Sciatic nerve (tissue), 2 donors: ENCODE results near the gene CEP128. TPM values are rescaled to one million over a fixed set of nuclear protein-coding genes. Genes with fewer than 3 reads are reported as not detected.

Experiments used
- ATAC-seq: fragments of 200-7000 bp; cut with Tn5 transposase; one replicate; pipeline ENCODE4 v1.9.1; 2020; ENCODE audit warnings: mild to moderate bottlenecking, moderate library complexity
- DNase-seq: peaks from one replicate; pipeline ENCODE4 v3.0.0-alpha.2; 2020; ENCODE audit warnings: low spot score
- intact Hi-C: fragments of 100-400 bp; cut with DNase I; formaldehyde crosslinking; loops from one replicate; pipeline ENCODE4 v1.14.2; 2022
- total RNA-seq: library from RNA; stranded (reverse); fragmentation: NEBNext Ultra II Directional; extraction: Animal tissue kit (Norgen Biotek cat#: 25700); gene quantifications from one replicate; pipeline ENCODE4 v1.2.1, GENCODE V29; 2021
- donor health status: DM: no; HTN: no; CAD: no.
- donor health status: DM: no; HTN: no; CAD: no.

The CEP128 gene
- total RNA-seq, 1 donor from 2014 or later, result 14.5 TPM

GRCh38 chr14:80638620-80639515, 302.7 kb downstream of the CEP128 start:
- intact Hi-C loops, result no loop called here
- ATAC-seq (no peak), DNase-seq (no peak)

DNA sequence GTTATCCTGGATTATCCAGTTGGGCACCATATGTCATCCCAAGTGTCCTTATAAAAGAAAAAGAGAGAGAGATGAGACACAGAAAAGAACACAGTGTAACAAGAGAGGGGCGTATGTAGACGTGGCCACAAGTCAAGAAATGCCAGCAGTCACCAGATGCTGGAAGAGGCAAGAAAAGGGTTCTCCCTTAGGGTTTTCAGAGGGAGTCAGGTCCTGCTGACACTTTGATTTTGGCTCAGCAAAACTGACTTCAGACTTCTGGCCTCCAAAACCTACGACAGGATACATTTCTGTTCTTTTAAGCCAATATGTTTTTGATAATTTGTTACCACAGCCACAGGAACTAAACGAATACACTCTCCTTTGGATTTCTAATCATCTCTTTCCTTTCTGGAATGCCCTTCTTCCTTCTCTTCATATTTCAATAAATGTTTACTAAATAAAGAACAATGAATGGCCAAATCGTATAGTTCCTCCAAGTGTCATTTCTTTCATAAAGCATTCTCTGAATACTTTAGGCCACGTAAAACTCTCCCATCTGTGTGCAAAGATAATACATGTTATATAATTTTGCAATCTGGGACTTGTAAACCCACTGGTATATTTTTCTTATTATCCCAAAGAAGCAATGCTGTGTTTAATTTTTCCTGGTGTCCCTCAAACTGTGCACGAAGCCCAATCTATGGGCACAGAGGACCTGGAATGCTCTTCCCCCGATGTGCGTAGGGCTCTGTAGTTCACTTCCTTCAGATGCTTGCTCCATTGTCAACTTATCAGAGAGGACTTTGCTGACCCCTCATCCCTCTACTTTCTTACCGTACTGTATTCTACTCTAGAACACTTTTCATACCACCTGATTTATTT, 303.6 kb downstream of the CEP128 start:
- ATAC-seq (no peak), DNase-seq (no peak)
- intact Hi-C loops, result no loop called here

DNA sequence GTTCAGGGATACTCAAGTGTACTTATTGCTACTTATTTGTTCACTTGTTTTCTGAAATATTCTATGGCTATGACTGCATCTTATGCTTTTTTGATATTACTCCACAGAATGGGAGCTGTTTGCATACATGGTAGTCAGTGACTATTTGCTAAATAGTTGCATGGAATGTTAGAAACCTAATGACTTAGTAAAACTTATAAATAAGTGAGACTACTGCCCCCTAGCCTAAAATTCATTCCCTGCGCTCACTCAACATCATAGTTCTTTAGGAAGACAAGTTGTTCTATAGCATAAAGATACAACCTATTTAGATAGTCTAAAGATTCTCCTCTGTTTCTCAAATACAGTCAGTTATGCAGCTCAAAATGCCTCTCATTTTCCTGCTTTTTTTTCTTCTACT, 305.5 kb downstream of the CEP128 start:
- intact Hi-C loops, result no loop called here
- ATAC-seq, result no peak
- DNase-seq, result no peak

GRCh38 chr14:80634106-80634758, 307.3 kb downstream of the CEP128 start:
- intact Hi-C loops, result no loop called here
- DNase-seq (no peak), ATAC-seq (no peak)

GRCh38 chr14:80629606-80630005, 311.9 kb downstream of the CEP128 start:
- ATAC-seq, result no peak
- DNase-seq, result no peak
- intact Hi-C loops, result no loop called here

GRCh38 chr14:80628547-80628946, 313.0 kb downstream of the CEP128 start:
- DNase-seq, result no peak
- intact Hi-C loops, result no loop called here
- no peak for ATAC-seq

GRCh38 chr14:80627745-80628144, 313.8 kb downstream of the CEP128 start:
- intact Hi-C loops, result no loop called here
- no peak for DNase-seq
- no peak for ATAC-seq

- no peak for DNase-seq
- no peak for ATAC-seq
- intact Hi-C loops, result no loop called here
Observed at GRCh38 chr14:80624581-80624980, 317.0 kb downstream of the CEP128 start.

DNA sequence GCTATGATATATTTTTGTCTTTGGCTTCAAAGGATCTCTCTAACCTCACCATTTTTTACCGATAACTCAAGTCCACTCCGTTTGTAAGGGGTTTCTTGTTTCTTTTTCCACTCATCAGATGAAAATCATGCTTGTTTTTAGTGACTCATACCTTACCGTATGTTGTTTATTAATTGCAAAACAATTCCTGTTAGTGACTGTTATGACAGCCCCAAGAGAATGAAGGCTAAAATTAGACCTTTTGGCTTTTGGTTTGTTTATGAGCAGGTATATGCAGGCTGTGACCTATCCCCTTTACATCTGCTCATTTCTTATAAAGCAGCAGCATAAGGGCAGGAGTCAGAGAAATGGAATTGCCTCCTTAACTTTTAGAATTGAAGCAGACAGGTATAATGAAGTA, 319.8 kb downstream of the CEP128 start:
- ATAC-seq (no peak), DNase-seq (no peak)
- intact Hi-C loops, result no loop called here

DNA sequence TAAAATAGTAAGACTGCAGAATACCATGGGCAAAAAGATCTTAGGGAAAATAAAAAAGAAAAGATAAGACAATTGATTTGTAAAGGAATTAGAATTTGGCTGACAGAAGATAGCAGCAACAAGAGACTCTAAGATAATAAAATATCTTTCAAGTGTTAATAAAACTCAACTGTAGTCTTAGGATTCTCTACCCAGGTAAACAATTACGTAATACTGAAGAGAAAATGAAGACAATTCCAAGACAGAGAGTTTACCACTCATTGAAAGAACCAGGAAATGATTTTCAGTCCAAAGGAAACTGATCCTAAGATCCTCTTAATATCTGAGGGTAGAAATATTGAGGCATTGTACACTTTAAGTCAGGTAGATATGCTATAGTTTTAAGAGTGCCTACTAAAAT, 321.1 kb downstream of the CEP128 start:
- intact Hi-C loops, result no loop called here
- DNase-seq (no peak), ATAC-seq (no peak)

DNA sequence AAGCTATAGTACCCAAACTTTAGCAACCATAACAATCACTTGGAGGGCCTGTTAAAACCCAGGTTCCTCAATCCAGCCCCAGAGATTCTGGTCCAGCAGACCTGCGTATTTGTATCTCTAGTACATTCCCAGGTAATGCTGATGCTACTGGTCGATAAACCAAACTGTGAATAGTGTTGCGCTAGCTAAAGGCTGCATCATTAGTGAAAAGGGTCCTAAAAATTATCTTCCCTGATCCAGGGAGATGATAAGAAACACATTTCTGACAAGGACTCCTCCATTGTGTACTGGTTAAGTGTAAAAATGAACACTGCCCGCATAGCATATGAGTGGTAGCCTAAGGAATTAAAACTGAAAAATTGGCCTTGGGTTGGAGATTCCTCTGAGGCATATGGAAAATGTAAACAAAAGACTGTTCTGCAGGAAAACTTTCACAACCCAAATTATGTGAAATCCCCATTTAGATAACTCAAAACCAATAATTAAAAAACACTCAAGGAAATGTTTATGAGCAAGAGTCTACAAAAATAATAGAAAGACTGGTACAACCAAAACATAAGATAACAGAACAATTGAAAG, 322.7 kb downstream of the CEP128 start:
- DNase-seq (no peak), ATAC-seq (no peak)
- intact Hi-C loops, result no loop called here

GRCh38 chr14:80615831-80616230, 325.7 kb downstream of the CEP128 start:
- intact Hi-C loops, result no loop called here
- ATAC-seq (no peak), DNase-seq (no peak)

- ATAC-seq (no peak), DNase-seq (no peak)
- intact Hi-C loops, result no loop called here
Observed at GRCh38 chr14:80609055-80609454, 332.5 kb downstream of the CEP128 start.

GRCh38 chr14:80608563-80608962, 333.0 kb downstream of the CEP128 start:
- intact Hi-C loops, result no loop called here
- ATAC-seq (no peak), DNase-seq (no peak)

GRCh38 chr14:80607430-80608190, 333.9 kb downstream of the CEP128 start:
- intact Hi-C loops, result no loop called here
- ATAC-seq, result peak; percentile 28

DNA sequence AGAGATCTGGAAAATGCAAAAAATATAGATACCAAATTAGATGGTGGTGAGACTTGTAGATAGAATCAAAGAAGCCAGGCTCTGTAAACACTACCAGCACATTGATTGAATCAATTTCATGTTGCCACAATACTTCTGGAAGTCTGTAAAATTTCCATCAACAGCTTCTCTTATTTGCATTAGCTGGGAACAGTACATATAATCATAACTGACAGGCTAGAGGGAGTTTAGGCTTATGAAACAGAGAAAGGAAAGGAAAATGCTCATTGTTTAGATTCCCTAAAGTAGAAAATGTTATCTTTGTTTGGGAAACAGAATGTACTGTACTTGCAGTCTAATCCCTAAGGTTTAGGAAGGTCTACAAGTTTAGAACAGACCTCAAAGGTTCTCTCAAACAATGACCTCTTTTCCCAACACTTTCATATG, 335.2 kb downstream of the CEP128 start:
- peak; percentile 90 for ATAC-seq
- intact Hi-C loops, result no loop called here
- DNase-seq, result no peak

More at GRCh38 chr14:80607430-80608190, 333.9 kb downstream of the CEP128 start:
- no peak for DNase-seq

DNA sequence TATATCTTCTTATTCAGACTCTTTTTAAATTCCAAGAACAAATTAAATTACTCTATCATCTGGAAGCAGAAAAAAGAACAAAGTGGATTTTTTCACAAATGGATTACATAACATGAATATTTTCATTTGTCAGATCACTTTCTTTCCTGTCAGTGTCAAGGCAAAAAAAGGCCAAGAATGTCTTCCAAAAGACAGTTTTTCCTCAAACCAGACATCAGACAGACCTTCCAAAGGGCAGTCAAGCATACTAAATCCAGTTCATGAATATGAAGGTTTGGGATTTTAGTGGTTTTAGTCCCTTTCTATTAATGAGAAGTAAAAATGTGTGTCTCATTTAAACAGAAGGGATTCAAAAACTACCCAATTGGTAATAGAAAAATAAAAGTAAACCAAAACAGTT, 336.0 kb downstream of the CEP128 start:
- no peak for ATAC-seq
- DNase-seq, result no peak
- intact Hi-C loops, result no loop called here

- no peak for ATAC-seq
- intact Hi-C loops, result no loop called here
Observed at GRCh38 chr14:80602946-80603345, 338.6 kb downstream of the CEP128 start.

More at GRCh38 chr14:80602946-80603345, 338.6 kb downstream of the CEP128 start:
- no peak for DNase-seq
